Measurements from ENCODE around the gene HLF. TPM values are rescaled to one million over a fixed set of nuclear protein-coding genes. Genes with fewer than 3 reads are reported as not detected.

HLF gene
- total and polyA plus RNA-seq, 2 donors (not counting 3 experiments of a cell fraction or from before 2014, with no cell fraction given) = not detected

GRCh38 chr17:55216888-55217287 is 47.9 kb upstream of the HLF start:
- H4K20me1 ChIP-seq (replicated peaks; ENCODE audit: control insufficient read depth, extremely low read depth, insufficient read depth, low read length) = no peaks in the 10 kb centered on the region
- no peak for DNase-seq (ENCODE audit: low read depth, low spot score)
- H2AFZ ChIP-seq (ENCODE audit: low read depth, low read length) = no peak overlapping the region
- intact Hi-C loops (cut with micrococcal nuclease) (no loop called here), dilution Hi-C loops (cut with MboI; ENCODE audit: extremely low pct_ligation_motif_present, low sequenced_read_pairs) (no loop called here)
- no peaks in the 10 kb centered on the region for H3K36me3 ChIP-seq (ENCODE audit: control insufficient read depth in 2 of 2, extremely low read depth in 1 of 2, insufficient read depth in 2 of 2, low read length in 2 of 2)
- no peaks in the 10 kb centered on the region for H3K9me3 ChIP-seq (replicated peaks; ENCODE audit: control insufficient read depth, insufficient read depth, low read length)
- H3K4me3 ChIP-seq (replicated peaks in 1 of 3; ENCODE audit: insufficient read depth in 1 of 3, low read depth in 1 of 3, low read length in 3 of 3) = no peak overlapping the region
- CTCF ChIA-PET = no interaction called here
- no peaks in the 10 kb centered on the region for H3K79me2 ChIP-seq (ENCODE audit: control insufficient read depth, insufficient read depth, low read length)
- no peaks in the 10 kb centered on the region for H3K4me1 ChIP-seq (ENCODE audit: control insufficient read depth, extremely low read depth, insufficient read depth, low read length)
- no peak overlapping the region for H3K4me2 ChIP-seq (ENCODE audit: insufficient read depth, low read length)
- no TSS peak for BruUV-seq (replicated peaks)
- no peak for FAIRE-seq
- TF ChIP-seq EZH2 (IDR thresholded peaks at IDR 0.05; ENCODE audit: borderline replicate concordance, low read depth, low read length, severe bottlenecking) (no peak), POLR2AphosphoS5 (IDR thresholded peaks at IDR 0.05; ENCODE audit: insufficient read depth, low read depth, low read length) (no peak), GATA2 (IDR thresholded peaks at IDR 0.05; ENCODE audit: insufficient read depth, insufficient read length, low read depth, low read length) (no peak), POLR2A (IDR thresholded peaks at IDR 0.05; ENCODE audit: low read depth, low read length) (no peak), MYC (IDR thresholded peaks at IDR 0.05; ENCODE audit: low read depth, low read length) (no peak), MAX (IDR thresholded peaks at IDR 0.05; ENCODE audit: insufficient read depth, insufficient read length) (no peak)
- H3K27ac ChIP-seq (ENCODE audit: insufficient read depth, low read depth, low read length) = no peak overlapping the region
- H3K27me3 ChIP-seq (ENCODE audit: control insufficient read depth in 2 of 2, insufficient read depth in 2 of 2, low read length in 2 of 2) = peaks cover 3 to 6% of the 10 kb centered on the region in 2 experiments
- POLR2A ChIA-PET = no interaction called here
- no peak overlapping the region for H3K9ac ChIP-seq (replicated peaks; ENCODE audit: extremely low read depth, insufficient read depth, low read length)
- no peaks in the 10 kb centered on the region for H3K9me1 ChIP-seq (replicated peaks; ENCODE audit: control insufficient read depth, extremely low read depth, insufficient read depth, low read length)

GRCh38 chr17:55219459-55219858 is 45.3 kb upstream of the HLF start:
- dilution Hi-C loops (cut with MboI; ENCODE audit: extremely low pct_ligation_motif_present, low sequenced_read_pairs) = no loop called here
- no peaks in the 10 kb centered on the region for H3K9me1 ChIP-seq (replicated peaks; ENCODE audit: control insufficient read depth, extremely low read depth, insufficient read depth, low read length)

More at GRCh38 chr17:55219459-55219858, 45.3 kb upstream of the HLF start:
- Histone ChIP-seq H3K36me3 (ENCODE audit: control insufficient read depth in 2 of 2, extremely low read depth in 1 of 2, insufficient read depth in 2 of 2, low read length in 2 of 2) (no peaks in the 10 kb centered on the region), H3K9me3 (replicated peaks; ENCODE audit: control insufficient read depth, insufficient read depth, low read length) (no peaks in the 10 kb centered on the region), H3K27me3 (ENCODE audit: control insufficient read depth in 2 of 2, insufficient read depth in 2 of 2, low read length in 2 of 2) (peaks cover 4 to 6% of the 10 kb centered on the region in 2 experiments), H3K4me2 (ENCODE audit: insufficient read depth, low read length) (no peak overlapping the region), H4K20me1 (replicated peaks; ENCODE audit: control insufficient read depth, extremely low read depth, insufficient read depth, low read length) (no peaks in the 10 kb centered on the region), H3K79me2 (ENCODE audit: control insufficient read depth, insufficient read depth, low read length) (no peaks in the 10 kb centered on the region), H3K4me3 (replicated peaks in 1 of 3; ENCODE audit: insufficient read depth in 1 of 3, low read depth in 1 of 3, low read length in 3 of 3) (no peak overlapping the region), H3K4me1 (ENCODE audit: control insufficient read depth, extremely low read depth, insufficient read depth, low read length) (no peaks in the 10 kb centered on the region), H3K9ac (replicated peaks; ENCODE audit: extremely low read depth, insufficient read depth, low read length) (no peak overlapping the region), H3K27ac (ENCODE audit: insufficient read depth, low read depth, low read length) (no peak overlapping the region), H2AFZ (ENCODE audit: low read depth, low read length) (no peak overlapping the region)
- FAIRE-seq (no peak), DNase-seq (ENCODE audit: low read depth, low spot score) (no peak)
- CTCF ChIA-PET = interaction anchor here (1.1 kb wide), 1 partner anchor 11 kb away, joined by 3 read pairs; no protein-coding TSS in a partner anchor
- intact Hi-C loops (cut with micrococcal nuclease) = no loop called here
- TF ChIP-seq FOS (IDR thresholded peaks at IDR 0.05; ENCODE audit: borderline replicate concordance, insufficient read depth, low read length) = no peak
- TF ChIP-seq POLR2AphosphoS5 (IDR thresholded peaks at IDR 0.05; ENCODE audit: insufficient read depth, low read depth, low read length) = no peak
- no peak for TF ChIP-seq GATA2 (IDR thresholded peaks at IDR 0.05; ENCODE audit: insufficient read depth, insufficient read length, low read depth, low read length)
- TF ChIP-seq CTCF (IDR thresholded peaks at IDR 0.05; ENCODE audit: extremely low read depth in 1 of 2, insufficient read depth in 1 of 2, low read depth in 1 of 2, low read length in 2 of 2) = no peak
- no peak for TF ChIP-seq POLR2A (IDR thresholded peaks at IDR 0.05; ENCODE audit: low read depth, low read length)
- no peak for TF ChIP-seq JUN (IDR thresholded peaks at IDR 0.05; ENCODE audit: borderline replicate concordance, insufficient read depth, insufficient read length, low read depth)
- TF ChIP-seq EZH2 (IDR thresholded peaks at IDR 0.05; ENCODE audit: borderline replicate concordance, low read depth, low read length, severe bottlenecking) = no peak
- no peak for TF ChIP-seq MYC (IDR thresholded peaks at IDR 0.05; ENCODE audit: low read depth, low read length)
- no peak for TF ChIP-seq MAX (IDR thresholded peaks at IDR 0.05; ENCODE audit: insufficient read depth, insufficient read length)
- POLR2A ChIA-PET = no interaction called here
- no TSS peak for BruUV-seq (replicated peaks)

All from endothelial cell of umbilical vein (primary cell).